ENCODE data around the gene INTS11.

The INTS11 gene

DNA sequence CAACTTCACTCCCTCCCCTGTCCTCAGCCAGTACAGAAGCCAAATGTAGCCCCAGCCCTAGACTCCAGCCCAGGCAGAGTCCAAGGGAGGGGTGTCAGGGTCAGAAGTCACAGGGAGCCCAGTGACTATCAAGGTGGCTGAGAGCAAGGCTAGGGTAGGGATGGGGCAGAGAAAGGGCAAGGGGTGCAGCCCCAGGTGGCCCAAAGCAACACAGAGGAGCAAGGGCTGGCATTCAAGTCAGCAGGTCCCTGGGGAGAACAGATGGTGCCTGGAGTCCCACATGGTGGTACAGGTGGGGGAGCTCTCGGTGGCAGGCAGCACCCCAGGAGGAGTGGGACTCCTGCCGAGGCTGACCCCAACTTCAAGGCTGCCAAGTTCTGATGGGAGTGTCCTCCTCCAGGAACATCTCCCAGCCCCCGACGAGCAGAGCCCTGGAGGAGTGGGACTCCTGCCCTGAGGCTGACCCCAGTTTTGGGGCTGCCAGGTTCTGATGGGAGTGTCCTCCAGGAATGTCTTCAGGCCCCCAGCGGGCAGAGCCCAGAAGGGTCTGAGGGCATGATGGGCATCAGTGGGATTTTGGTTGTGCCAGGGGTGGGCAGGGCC lies 28.4 kb upstream of the INTS11 start:
- no peak overlapping the region for H3K4me3 ChIP-seq (ENCODE audit: low read length)
- TF ChIP-seq ZNF274 (IDR thresholded peaks at IDR 0.05; ENCODE audit: low read depth, low read length) = no peak

DNA sequence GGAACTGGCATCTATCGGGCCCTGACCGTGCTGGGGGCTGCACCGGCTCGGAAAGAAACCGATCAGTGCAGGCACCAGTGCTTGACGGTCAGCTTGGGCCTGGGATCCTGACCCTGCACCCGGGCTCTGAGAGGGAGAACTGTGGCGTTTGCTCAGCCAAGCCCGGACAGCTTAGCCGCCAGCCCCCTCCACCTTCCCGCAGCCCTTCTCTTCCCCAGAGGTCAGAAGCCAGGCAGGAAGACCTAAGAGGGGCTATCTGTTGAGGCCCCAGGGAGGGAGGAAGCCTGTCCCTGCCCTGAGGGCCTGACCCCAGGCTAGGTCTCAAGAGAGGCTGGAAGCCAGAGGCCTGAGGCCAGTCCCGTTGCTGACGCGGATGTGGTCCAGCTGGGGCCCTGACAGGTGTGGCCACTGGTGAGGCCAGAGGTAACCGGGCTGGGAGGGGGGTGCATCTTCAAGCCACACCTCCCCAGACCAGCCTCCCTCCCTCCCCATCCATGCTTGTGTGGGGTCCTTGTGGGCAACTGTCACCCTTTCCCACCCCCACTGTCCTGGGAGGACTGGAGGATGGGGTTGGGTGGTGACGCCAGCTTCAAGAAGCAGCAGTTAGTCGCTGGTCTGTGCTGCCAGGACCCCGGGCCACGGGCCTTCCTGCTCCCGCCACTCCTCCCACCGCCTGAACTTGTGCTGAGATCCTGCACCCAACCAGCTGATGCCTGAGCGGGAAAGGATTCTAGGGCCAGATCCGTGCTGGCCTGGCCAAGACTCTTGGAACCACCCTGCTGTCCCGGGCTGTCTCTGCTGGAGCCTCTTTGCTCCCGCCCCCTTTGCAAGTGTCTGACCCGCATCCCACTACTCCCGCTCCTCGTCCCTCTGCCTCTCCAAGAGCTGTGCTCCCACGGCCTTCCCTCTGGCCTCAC lies 27.3 kb upstream of the INTS11 start:
- H3K4me3 ChIP-seq (ENCODE audit: low read length) = no peak overlapping the region
- no peak for TF ChIP-seq ZNF274 (IDR thresholded peaks at IDR 0.05; ENCODE audit: low read depth, low read length)

DNA sequence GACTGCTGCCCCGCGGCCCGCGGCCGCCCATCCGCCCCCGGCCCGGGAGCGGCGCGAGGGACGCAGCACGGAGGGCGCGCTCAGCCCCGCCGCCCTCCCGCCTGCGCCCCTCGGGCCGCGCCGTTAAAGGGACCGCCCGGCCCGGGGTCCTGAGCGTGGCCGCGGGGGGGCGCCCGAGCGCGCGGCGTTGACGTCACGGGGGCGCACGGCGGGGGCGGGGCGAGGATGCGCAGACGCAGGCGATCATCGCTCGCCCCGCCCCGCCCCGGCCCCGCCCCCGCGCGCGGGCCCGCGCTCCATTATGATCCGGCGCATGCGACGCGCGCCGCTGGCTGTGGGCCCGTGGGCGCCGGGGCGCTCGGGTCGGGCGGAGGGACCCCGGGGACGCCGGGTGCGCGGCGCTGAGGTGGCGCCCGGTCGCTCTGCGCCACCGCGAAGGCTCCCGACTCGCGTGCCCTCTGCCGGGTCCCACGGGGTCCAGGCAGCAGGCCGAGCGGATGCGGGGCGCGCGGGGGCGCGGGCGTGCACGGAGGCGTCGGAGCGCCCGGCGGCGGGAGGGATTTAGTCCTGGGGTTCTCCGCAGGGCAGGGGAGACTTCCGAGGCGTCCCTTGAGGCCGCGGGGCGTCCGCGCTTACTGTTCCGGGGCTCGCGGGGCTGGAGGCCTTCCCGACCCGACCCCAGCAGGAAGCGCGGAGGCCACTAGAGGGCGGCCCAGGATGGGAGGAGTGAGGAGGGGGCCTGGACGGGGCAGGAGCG lies 25.0 kb upstream of the INTS11 start, which contains the start of gene DVL1:
DVL1 (minus strand) TSS at position 163 of the 757 bp plus-strand sequence. CDS start 353 bp downstream, outside the sequence.
- TF ChIP-seq ZNF274 (IDR thresholded peaks at IDR 0.05; ENCODE audit: low read depth, low read length) = no peak
- peak within 1 kb of the TSS; percentile 89 for H3K4me3 ChIP-seq (ENCODE audit: low read length)

DNA sequence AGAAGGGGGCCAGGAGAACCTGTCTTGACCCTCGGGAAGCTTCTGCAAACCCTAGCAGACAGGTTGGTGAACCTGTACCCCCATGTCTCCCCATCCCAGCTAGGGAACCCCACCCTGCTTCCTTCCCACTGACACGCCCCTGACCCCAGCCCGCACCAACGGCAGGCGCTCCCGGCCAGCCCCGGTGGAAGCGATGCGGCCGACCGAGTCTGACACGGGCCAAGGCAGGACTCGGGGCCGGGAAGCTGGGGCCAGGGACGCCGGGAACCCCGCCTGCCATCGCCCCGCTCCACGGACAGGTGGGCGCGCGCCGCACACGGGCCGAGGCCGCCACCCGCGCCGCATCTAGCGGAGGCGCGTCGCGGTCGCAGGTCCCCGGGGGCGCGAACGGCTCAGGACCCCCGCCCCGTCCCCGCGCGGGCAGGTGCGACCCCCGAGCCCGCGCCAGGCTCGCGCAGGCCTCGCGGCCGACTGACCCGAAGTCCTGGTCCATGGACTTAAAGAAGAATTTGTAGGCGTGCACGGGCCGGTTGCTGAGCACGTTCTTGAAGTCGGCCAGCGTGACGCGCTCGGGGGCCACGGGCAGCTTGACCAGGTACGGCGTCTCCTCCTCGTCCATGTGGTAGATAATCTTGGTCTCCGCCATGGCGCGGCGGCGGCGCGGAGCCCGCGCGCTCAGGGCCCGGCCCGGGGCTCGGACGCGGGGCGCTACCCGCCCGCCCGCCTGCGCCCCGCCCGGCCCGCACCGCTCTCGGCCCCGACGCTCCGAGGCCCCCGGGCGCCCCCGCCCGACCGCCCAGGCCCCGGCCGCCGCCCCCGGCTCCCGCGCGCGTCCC lies 24.2 kb upstream of the INTS11 start:
- peak overlapping the region; percentile 89 for H3K4me3 ChIP-seq (ENCODE audit: low read length)
- no peak for TF ChIP-seq ZNF274 (IDR thresholded peaks at IDR 0.05; ENCODE audit: low read depth, low read length)

DNA sequence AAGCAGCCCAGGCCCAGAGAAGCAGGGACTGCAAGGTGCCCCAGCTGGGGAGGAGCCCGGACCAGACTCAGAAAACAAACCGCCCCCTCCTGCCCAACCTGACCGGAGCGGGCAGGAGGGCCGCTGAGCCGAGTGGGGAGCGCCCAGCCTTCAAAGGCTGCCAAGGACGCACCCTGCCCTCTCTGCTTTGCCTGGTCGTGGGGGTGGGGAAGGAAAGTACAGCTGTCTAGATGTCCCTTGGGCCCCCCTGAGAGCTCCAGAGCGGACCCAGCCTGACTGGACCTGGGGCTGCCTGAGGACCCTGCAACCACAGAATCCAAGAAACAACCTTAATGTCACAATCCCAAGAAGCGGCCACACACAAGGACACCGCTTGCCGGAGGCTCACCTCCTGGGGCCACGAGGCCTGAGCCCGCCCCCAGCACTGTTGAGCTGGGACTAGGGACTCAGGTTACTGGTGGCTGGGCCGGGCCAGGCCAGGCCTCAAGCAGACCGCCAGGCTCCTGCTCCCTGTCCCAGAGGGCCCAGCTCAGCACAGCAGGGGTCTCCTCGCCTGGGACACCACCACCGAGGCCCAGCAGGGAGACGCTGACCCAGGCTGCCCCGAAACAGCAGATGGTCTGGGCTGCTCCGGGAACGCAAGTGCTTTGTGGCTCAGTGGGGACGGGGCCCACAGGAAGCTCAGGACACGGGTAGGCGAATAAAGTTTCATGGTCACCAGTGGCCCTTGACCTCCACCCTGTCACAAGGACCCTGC lies 23.4 kb upstream of the INTS11 start:
- no peak for TF ChIP-seq ZNF274 (IDR thresholded peaks at IDR 0.05; ENCODE audit: low read depth, low read length)
- H3K4me3 ChIP-seq (ENCODE audit: low read length) = peak overlapping the region; percentile 89

DNA sequence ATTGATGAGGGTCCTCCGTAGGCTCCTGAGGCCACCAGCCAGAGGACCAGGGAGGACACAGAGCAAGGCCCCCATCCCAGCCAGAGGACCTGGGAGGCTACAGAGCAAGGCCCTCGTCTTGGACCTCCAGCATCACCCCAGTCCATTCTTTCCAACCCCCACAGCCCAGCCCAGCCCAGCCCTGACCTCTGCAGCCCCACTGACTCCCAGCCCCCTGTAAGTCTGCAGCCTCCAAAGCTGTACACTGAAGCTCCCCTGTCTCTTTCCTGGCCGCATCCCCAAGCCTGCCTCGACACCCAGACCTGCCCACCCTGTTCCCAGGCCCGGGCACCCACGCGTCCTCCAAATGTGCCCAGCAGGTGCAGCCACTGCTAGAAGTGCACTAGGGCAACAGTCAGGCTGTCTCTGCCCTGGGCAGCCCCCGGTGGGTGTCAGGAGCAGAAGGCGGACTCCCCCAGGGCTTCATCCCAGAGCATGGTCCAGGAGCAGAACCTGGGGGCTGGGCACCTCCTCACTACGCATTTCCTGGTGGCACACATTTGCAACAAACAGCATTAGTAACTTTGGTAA lies 22.7 kb upstream of the INTS11 start:
- no peak for TF ChIP-seq ZNF274 (IDR thresholded peaks at IDR 0.05; ENCODE audit: low read depth, low read length)
- H3K4me3 ChIP-seq (ENCODE audit: low read length) = no peak overlapping the region

DNA sequence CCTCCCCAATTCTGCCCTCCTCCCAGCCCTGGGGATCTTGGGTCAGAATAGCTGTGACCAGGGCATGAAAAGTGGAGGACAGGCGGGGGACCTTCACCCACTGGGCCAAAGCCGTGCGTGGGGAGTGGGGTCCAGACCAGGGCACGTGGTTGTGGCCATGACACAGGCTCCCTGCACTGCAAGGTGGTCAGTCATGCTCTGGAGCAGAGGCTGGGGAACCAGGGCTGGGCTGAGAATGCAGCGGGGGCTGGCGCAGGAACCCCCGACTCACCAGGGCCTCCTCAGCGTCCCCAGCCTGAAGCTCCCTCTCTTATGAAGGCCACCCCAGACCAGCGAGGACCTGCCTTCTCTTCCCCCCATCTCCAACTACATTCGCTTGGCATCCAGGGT lies 22.0 kb upstream of the INTS11 start:
- no peak overlapping the region for H3K4me3 ChIP-seq (ENCODE audit: low read length)
- no peak for TF ChIP-seq ZNF274 (IDR thresholded peaks at IDR 0.05; ENCODE audit: low read depth, low read length)

DNA sequence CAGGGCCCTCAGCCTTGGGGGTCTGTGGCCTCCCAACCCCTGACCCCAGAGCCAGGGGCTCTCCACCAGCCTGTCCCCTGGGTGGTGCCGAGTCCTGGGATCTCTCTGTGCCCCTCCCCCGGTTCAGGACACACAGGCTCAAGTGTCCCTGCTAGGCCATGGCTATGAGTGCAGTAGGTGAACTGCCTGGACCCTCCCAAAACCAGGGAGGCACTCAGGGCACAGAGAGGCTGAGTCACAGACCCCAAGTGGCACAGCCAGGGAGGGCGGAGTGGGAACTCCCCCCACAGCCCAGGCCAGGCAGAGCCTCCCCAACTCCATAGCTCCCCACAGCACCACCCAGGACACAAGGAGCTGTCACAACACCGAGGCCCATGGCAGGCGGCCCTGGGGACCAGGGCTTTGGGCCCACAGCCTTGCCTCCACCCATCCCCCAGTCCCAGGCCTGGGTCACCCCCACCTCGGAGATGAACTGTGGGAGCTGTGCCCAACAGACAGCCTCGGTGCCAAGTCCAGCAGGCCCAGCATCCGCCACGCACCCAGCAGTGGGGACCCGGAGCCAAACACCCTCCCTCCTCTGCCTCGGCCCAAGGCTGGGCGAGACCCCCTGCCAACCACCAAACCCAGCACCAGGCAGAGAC lies 21.5 kb upstream of the INTS11 start:
- TF ChIP-seq ZNF274 (IDR thresholded peaks at IDR 0.05; ENCODE audit: low read depth, low read length) = no peak
- H3K4me3 ChIP-seq (ENCODE audit: low read length) = no peak overlapping the region

DNA sequence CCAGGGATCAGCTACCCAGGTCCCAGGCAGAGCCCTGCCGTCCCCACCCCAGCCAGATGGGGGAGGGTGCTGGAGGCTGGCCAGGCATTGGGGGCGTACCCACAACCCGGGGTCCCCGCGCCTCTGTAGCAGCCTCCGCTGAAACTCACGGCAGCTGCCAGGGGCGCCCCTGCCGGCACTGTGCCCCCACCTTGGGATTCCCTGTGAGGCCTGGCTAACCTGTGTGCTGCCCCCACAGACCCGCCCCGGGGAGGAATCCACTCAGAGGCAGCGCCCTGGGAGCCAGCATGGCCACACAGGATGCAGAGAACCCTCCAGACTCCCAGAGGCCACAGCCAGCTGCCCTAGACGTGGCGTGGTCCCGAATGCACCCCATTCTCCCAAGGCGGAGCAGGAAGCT lies 20.9 kb upstream of the INTS11 start:
- H3K4me3 ChIP-seq (ENCODE audit: low read length) = no peak overlapping the region
- no peak for TF ChIP-seq ZNF274 (IDR thresholded peaks at IDR 0.05; ENCODE audit: low read depth, low read length)

DNA sequence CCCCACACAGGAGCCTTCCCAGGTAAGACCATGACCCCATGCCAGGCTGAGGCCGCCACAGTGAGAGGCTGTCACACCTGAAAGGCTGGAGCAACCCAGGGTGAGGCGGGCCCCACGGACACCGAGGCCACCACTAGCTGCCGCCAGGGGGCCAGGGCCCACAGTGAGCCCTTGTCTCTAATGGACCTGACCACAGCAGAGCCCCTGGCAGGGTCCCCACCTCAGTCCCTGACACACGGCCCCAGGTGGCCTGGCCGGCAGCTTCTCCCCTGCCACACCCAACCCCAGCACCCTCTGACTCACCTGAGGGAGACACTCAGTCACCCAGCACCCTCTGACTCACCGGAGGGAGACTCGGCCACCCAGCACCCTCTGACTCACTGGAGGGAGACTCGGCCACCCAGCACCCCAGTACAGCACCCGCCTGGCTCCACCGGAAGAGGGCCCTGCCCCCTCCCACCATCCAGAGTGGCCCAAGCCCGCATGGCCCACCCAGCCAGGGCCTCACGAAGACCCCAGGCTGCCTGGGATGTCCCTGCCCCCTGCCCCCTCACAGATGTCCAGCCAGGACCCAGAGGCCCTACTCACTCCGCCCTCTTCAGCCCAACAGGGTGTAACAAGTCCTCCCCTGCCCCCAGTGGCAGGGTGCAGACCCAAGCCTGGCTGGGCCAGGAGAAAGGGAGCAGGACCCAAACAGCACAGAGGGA lies 20.3 kb upstream of the INTS11 start:
- TF ChIP-seq ZNF274 (IDR thresholded peaks at IDR 0.05; ENCODE audit: low read depth, low read length) = no peak
- no peak overlapping the region for H3K4me3 ChIP-seq (ENCODE audit: low read length)

DNA sequence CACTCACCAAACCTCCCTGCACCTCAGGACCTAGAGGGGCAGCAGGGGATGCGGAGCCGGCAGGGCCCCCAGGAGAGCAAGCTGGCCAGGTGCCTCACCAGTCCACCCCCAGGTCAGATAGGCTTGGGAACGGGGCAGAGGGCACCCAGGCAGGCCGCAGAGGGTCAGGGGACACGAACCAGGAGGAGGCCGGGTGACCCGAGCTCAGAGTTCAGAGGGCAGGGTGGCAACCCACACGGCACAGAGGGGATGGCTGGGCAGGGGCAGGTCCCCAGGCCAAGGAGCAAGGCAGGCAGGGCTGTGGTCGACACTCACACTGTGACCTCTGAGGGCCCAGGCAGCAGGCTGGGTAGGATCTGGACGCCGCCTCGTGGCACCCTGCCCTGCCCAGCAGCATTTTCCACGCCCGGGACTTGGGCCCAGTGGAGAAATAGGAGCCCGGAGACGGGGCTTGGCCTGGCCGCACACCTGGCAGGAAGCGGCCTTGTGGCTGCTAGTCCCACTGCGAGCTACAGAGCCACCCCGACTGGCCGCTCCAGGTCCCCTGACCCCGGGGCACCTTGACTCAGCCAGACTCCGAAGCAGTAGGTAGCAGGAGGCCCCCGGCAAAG lies 19.5 kb upstream of the INTS11 start:
- H3K4me3 ChIP-seq (ENCODE audit: low read length) = no peak overlapping the region
- TF ChIP-seq ZNF274 (IDR thresholded peaks at IDR 0.05; ENCODE audit: low read depth, low read length) = no peak
